GM12892 (cell line): ENCODE measurements around the gene KCNH1.

Experiments
- DNase-seq: peaks from one replicate; pipeline ENCODE4 v3.0.0; 2011; ENCODE audit not compliant: insufficient read length
- FAIRE-seq: peaks from 2 replicates; lab custom pipeline; 2011; peaks lifted over from hg19 to GRCh38; lab: Jason Lieb, UNC
- POLR2A ChIP-seq: IDR thresholded peaks from 2 replicates; pipeline ENCODE4 v1.6.1; 2011; ENCODE audit warnings: low read depth, low read length, control low read depth
- POLR2AphosphoS5 ChIP-seq: IDR thresholded peaks from 2 replicates; pipeline ENCODE4 v1.6.1; 2011; ENCODE audit warnings: low read depth, low read length, control low read depth
- TAF1 ChIP-seq: IDR thresholded peaks from 2 replicates; pipeline ENCODE4 v1.6.1; 2011; ENCODE audit warnings: low read depth, mild to moderate bottlenecking, control low read depth, low read length, borderline replicate concordance

Gene KCNH1

DNA sequence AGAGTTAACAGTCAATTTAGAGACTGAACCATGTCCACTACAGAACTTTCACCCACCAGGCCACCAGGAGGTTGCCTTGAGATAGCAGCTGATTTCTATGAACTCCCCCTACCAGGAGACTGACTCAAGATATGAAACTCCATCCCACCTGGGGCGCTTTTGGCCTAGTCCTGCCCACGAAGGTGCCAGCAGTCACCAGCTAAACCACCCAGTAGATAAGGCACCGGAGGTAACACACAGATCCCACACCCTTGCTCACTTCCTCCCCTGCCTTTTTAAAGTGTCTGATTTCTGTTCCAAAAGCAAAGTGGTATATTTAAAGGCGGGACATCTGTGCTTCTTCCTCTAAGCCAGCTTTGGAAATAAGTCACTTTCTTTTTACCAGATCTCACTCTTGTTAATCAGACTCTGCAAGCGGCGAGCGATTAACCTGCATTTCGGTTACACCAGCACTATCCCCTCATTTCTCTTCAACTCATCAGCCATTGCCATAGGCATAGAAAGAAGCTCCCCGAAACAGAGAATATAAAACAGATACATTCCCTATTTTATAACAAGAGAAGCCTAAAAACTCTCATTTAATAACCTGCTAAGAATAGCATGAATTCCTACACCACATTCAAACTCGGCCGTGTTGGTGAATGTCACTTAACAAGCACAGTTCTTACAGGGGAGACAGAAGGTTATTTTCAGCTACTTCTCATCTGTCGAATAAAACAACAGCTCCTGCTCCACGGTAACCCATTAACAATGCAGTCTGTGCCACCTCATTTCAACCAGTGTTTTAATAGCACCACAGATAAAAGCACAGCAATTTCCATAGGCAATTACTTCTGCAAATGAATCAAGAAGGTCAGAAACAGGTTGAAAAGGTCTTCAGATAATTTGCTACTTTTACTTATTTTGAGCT, 318.1 kb downstream of the KCNH1 start:
- TF ChIP-seq POLR2A (no peak), TAF1 (no peak), POLR2AphosphoS5 (no peak)
- FAIRE-seq (no peak), DNase-seq (no peak)

GRCh38 chr1:210814382-210815123, 319.4 kb downstream of the KCNH1 start:
- no peak for TF ChIP-seq POLR2AphosphoS5
- no peak for TF ChIP-seq POLR2A
- no peak for TF ChIP-seq TAF1
- no peak for FAIRE-seq
- DNase-seq: no peak

GRCh38 chr1:210801501-210801900, 332.4 kb downstream of the KCNH1 start:
- no peak for DNase-seq

GRCh38 chr1:210800756-210801155, 333.2 kb downstream of the KCNH1 start:
- no peak for DNase-seq
- no peak for FAIRE-seq
- no peak for TF ChIP-seq POLR2AphosphoS5
- no peak for TF ChIP-seq POLR2A
- no peak for TF ChIP-seq TAF1

More at GRCh38 chr1:210801501-210801900, 332.4 kb downstream of the KCNH1 start:
- TF ChIP-seq POLR2A: no peak
- TF ChIP-seq TAF1: no peak
- no peak for TF ChIP-seq POLR2AphosphoS5
- no peak for FAIRE-seq

DNA sequence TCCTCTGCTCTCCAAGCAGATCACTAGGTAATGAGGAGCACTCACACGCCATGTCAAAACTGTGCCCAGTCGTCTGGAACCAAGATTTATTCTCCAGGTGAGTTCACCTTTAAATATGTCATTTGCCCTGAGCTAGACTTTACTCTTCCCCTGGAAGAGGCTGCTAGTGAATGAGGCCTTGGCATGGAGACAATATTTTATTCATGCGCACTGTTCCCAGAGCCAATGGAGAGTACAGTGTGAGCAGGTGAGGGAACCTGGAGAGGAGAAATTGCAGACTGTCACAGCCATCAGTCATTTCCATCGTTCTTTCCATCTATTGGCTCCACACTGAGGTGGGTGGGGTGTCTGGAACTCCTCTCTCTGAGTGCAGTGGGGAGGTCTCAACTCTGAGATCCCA, 333.6 kb downstream of the KCNH1 start:
- FAIRE-seq: no peak
- no peak for TF ChIP-seq POLR2AphosphoS5
- no peak for TF ChIP-seq POLR2A
- TF ChIP-seq TAF1: no peak
- DNase-seq: no peak

DNA sequence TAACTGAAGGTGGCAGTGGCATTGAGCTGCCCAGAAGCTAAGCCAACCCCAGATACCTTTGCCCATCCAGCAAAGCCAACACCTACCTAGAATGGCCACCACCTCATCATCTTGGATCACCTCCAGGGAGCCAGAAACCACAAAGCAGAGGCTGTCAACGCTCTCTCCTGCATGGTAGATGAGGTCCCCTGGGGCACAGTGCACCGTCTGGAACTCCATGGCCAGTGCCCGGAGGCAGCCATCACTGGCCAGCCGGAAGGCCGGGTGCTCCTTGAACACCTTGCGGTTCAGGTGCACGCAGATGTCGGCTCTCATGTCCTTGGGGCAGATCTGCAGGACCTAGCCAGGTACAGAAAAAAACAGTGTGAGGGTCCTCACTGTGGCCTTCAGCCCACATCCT, 336.5 kb downstream of the KCNH1 start:
- no peak for FAIRE-seq
- no peak for TF ChIP-seq TAF1
- no peak for TF ChIP-seq POLR2A
- TF ChIP-seq POLR2AphosphoS5: no peak
- no peak for DNase-seq

DNA sequence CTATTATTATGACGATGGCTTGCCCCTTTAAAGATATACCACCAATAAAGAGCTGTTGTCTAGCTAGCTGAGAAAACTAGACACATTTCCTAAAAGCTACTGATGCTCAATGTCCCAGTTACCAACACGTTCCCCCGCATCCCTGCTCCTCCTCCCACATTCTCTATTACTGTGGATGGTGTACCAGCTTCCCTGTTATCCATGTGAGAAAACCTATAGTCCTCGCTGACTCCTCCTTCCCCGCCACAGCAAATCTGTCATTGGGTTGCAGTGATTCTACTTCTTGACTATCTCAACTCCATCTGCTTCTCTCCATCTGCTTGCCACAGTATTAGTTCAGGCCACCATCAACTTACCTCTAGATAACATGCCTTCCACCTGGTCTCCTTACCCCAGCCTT, 337.5 kb downstream of the KCNH1 start:
- DNase-seq (no peak), FAIRE-seq (no peak)
- no peak for TF ChIP-seq POLR2AphosphoS5
- no peak for TF ChIP-seq POLR2A
- TF ChIP-seq TAF1: no peak

DNA sequence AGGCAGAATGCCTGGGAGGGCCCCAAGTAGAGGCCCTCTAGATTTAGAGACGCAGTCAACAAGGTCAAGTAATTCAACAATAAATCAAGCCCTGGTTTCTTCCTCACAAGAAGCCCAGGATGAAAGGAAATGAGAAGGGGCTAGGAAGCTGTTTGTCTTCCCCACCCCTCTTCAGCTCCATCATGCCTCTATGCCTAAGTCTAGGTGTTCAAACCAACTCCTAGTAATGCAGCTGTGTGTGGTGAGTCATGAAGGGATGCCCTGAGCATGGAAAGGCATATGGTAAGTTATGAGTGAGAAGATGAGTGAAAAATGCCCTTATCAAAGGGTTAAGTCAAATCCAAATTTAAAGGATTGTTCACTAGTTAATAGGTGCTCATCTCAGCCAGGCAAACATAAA, 339.5 kb downstream of the KCNH1 start:
- FAIRE-seq: no peak
- no peak for TF ChIP-seq POLR2AphosphoS5
- TF ChIP-seq TAF1: no peak
- TF ChIP-seq POLR2A: no peak
- no peak for DNase-seq

- DNase-seq (no peak), FAIRE-seq (no peak)
- TF ChIP-seq TAF1 (no peak), POLR2AphosphoS5 (no peak), POLR2A (no peak)
These were observed 341.5 kb downstream of the KCNH1 start for GRCh38 chr1:210792250-210793102.

- TF ChIP-seq TAF1: no peak
- TF ChIP-seq POLR2A: no peak
- no peak for TF ChIP-seq POLR2AphosphoS5
- no peak for FAIRE-seq
- DNase-seq: no peak
These were observed 343.8 kb downstream of the KCNH1 start for GRCh38 chr1:210790196-210790595.

- no peak for TF ChIP-seq POLR2AphosphoS5
- FAIRE-seq (no peak), DNase-seq (no peak)
These were observed 346.1 kb downstream of the KCNH1 start for GRCh38 chr1:210787800-210788199.
